ENCODE data around the gene PER3.

DNA sequence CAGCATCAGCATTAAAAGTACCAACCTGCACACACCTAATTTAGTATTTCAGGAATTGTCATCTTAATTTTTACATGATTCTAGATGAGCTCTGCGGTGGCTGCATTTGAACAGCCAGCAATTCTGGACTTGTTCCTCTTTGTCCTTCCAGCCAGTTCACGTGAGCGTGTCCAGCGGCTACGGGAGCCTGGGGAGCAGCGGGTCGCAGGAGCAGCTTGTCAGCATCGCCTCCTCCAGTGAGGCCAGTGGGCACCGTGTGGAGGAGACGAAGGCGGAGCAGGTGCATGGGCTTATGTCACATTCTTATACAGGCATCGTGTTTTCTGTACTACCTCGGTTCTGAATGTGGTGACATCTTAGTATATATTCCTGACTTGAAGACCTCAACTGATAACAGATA lies 25.7 kb downstream of the PER3 start:
- TF ChIP-seq ZNF292 (tag by site-specific recombination; IDR thresholded peaks at IDR 0.05; ENCODE audit: borderline replicate concordance, low read depth) (no peak), MYNN (tag by site-specific recombination; IDR thresholded peaks at IDR 0.05; ENCODE audit: borderline replicate concordance) (no peak), ZNF274 (IDR thresholded peaks at IDR 0.05; ENCODE audit: low read length) (no peak), ZNF274 (tag by site-specific recombination; IDR thresholded peaks at IDR 0.05; ENCODE audit: borderline replicate concordance) (no peak), SALL2 (tag by site-specific recombination; IDR thresholded peaks at IDR 0.05; ENCODE audit: borderline replicate concordance) (no peak), ZNF747 (tag by site-specific recombination; IDR thresholded peaks at IDR 0.05) (no peak), CTCF (tag by site-specific recombination; IDR thresholded peaks at IDR 0.05) (no peak)
- TF ChIP-seq, protein P1, sequence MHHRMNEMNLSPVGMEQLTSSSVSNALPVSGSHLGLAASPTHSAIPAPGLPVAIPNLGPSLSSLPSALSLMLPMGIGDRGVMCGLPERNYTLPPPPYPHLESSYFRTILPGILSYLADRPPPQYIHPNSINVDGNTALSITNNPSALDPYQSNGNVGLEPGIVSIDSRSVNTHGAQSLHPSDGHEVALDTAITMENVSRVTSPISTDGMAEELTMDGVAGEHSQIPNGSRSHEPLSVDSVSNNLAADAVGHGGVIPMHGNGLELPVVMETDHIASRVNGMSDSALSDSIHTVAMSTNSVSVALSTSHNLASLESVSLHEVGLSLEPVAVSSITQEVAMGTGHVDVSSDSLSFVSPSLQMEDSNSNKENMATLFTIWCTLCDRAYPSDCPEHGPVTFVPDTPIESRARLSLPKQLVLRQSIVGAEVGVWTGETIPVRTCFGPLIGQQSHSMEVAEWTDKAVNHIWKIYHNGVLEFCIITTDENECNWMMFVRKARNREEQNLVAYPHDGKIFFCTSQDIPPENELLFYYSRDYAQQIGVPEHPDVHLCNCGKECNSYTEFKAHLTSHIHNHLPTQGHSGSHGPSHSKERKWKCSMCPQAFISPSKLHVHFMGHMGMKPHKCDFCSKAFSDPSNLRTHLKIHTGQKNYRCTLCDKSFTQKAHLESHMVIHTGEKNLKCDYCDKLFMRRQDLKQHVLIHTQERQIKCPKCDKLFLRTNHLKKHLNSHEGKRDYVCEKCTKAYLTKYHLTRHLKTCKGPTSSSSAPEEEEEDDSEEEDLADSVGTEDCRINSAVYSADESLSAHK (tag by site-specific recombination; IDR thresholded peaks at IDR 0.05): no peak

Measured in HEK293 (cell line).